SU-DHL-6 (cell line): ENCODE results near the gene TMEM151B.

Experiments used
- H2AFZ ChIP-seq: fragments of 200-600 bp; sonication (generic); 2 replicates; pipeline ENCODE4 v1.6.1; 2014; ENCODE audit warnings: low read depth, mild to moderate bottlenecking, moderate library complexity, mixed read lengths, antibody characterized with exemption, low read length; ENCODE audit not compliant: severe bottlenecking
- H3F3A ChIP-seq: fragments of 200-600 bp; shearing (Covaris generic); 2 replicates; pipeline ENCODE4 v1.6.0; 2016; ENCODE audit warnings: antibody characterized with exemption, mild to moderate bottlenecking; ENCODE audit not compliant: insufficient read depth
- H3K27ac ChIP-seq: fragments of 200-600 bp; sonication (generic); 2 replicates; pipeline ENCODE4 v1.5.1; 2016; ENCODE audit warnings: low read depth, mild to moderate bottlenecking, low read length, moderate library complexity, mixed read lengths
- H3K27me3 ChIP-seq: fragments of 200-600 bp; sonication (generic), shearing (Covaris generic); 2 replicates; pipeline ENCODE4 v1.6.0; 2014; ENCODE audit warnings: mild to moderate bottlenecking, low read length
- H3K36me3 ChIP-seq: fragments of 200-600 bp; sonication (generic); 2 replicates; pipeline ENCODE4 v1.6.1; 2014; ENCODE audit warnings: mild to moderate bottlenecking, low read length, mixed read lengths
- H3K4me2 ChIP-seq: fragments of 300-600, 200-600 bp; shearing (Covaris generic), sonication (generic); 2 replicates; pipeline ENCODE4 v1.6.0; 2014; ENCODE audit warnings: low read length, low read depth, mild to moderate bottlenecking; ENCODE audit not compliant: poor library complexity, severe bottlenecking
- H3K4me3 ChIP-seq: fragments of 200-600 bp; sonication (generic); 2 replicates; pipeline ENCODE4 v1.5.1; 2014; ENCODE audit warnings: antibody characterized with exemption, low read length, mild to moderate bottlenecking, mixed read lengths; ENCODE audit not compliant: insufficient read depth, poor library complexity, severe bottlenecking
- H3K79me2 ChIP-seq: fragments of 200-600 bp; sonication (generic); 2 replicates; pipeline ENCODE4 v1.6.1; 2014; ENCODE audit warnings: mild to moderate bottlenecking, low read length, moderate library complexity; ENCODE audit not compliant: insufficient read depth
- H3K9ac ChIP-seq: fragments of 200-600 bp; sonication (generic); 2 replicates; pipeline ENCODE4 v1.7.0; 2014; ENCODE audit warnings: mild to moderate bottlenecking, low read length
- H3K9me2 ChIP-seq: fragments of 200-600 bp; sonication (generic); replicated peaks from 2 replicates; pipeline ENCODE4 v1.6.1; 2014; ENCODE audit warnings: low read length; ENCODE audit not compliant: insufficient read depth
- H3K9me3 ChIP-seq: fragments of 200-600 bp; sonication (generic); 2 replicates; pipeline ENCODE4 v1.6.1; 2014; ENCODE audit warnings: low read length, mixed read lengths; ENCODE audit not compliant: insufficient read depth
- H4K20me1 ChIP-seq: fragments of 200-600 bp; sonication (generic); 2 replicates; pipeline ENCODE4 v1.6.1; 2014; ENCODE audit warnings: low read depth, mild to moderate bottlenecking, antibody characterized with exemption, low read length, moderate library complexity, mixed read lengths
- CTCF ChIP-seq: fragments of 200-600 bp; sonication (generic); IDR thresholded peaks from one replicate; pipeline ENCODE4 v1.5.1; 2017; ENCODE audit warnings: antibody characterized with exemption, mild to moderate bottlenecking, low read length, moderate library complexity; ENCODE audit not compliant: insufficient read depth, poor library complexity, severe bottlenecking
- EZH2phosphoT487 ChIP-seq: fragments of 200-600 bp; sonication (generic), shearing (Covaris generic); conservative IDR thresholded peaks from 2 replicates; pipeline ENCODE4 v1.6.1; 2018; ENCODE audit warnings: mild to moderate bottlenecking, antibody characterized with exemption, low read length, moderate library complexity, mixed read lengths

Gene TMEM151B

GRCh38 chr6:44271406-44271723 lies 1.1 kb downstream of the TMEM151B start:
- Histone ChIP-seq H3K27me3 (no peaks in the 10 kb centered on the region), H3K36me3 (no peaks in the 10 kb centered on the region), H3K9me3 (no peaks in the 10 kb centered on the region), H3K9ac (no peak overlapping the region), H3K9me2 (no peaks in the 10 kb centered on the region), H3K4me3 (no peak overlapping the region), H3K27ac (no peak overlapping the region), H3F3A (peaks cover 12% of the 10 kb centered on the region; the same call in 1 of the 2 replicates), H4K20me1 (no peaks in the 10 kb centered on the region), H3K4me2 (peak overlapping the region; percentile 34), H3K79me2 (no peaks in the 10 kb centered on the region), H2AFZ (no peak overlapping the region)
- TF ChIP-seq CTCF (no peak), EZH2phosphoT487 (no peak)

GRCh38 chr6:44271914-44272313 lies 1.7 kb downstream of the TMEM151B start:
- Histone ChIP-seq H3K4me3 (no peak overlapping the region), H3K27ac (no peak overlapping the region), H4K20me1 (no peaks in the 10 kb centered on the region), H3K9me3 (no peaks in the 10 kb centered on the region), H3K36me3 (no peaks in the 10 kb centered on the region), H3K4me2 (no peak overlapping the region), H3K79me2 (no peaks in the 10 kb centered on the region), H3F3A (peaks cover 10% of the 10 kb centered on the region; the same call in 1 of the 2 replicates), H3K27me3 (no peaks in the 10 kb centered on the region), H3K9ac (no peak overlapping the region), H3K9me2 (no peaks in the 10 kb centered on the region), H2AFZ (no peak overlapping the region)
- no peak for TF ChIP-seq EZH2phosphoT487
- no peak for TF ChIP-seq CTCF

GRCh38 chr6:44272529-44272928 lies 2.3 kb downstream of the TMEM151B start:
- no peaks in the 10 kb centered on the region for H4K20me1 ChIP-seq
- H3K27me3 ChIP-seq: no peaks in the 10 kb centered on the region
- no peak overlapping the region for H3K4me2 ChIP-seq

More at GRCh38 chr6:44272529-44272928, 2.3 kb downstream of the TMEM151B start:
- H3K27ac ChIP-seq: no peak overlapping the region
- no peaks in the 10 kb centered on the region for H3K9me3 ChIP-seq
- no peak overlapping the region for H3K4me3 ChIP-seq
- no peaks in the 10 kb centered on the region for H3K79me2 ChIP-seq
- H2AFZ ChIP-seq: no peak overlapping the region
- peaks cover 10% of the 10 kb centered on the region; the same call in 1 of the 2 replicates for H3F3A ChIP-seq
- no peaks in the 10 kb centered on the region for H3K9me2 ChIP-seq
- no peaks in the 10 kb centered on the region for H3K36me3 ChIP-seq
- no peak overlapping the region for H3K9ac ChIP-seq
- no peak for TF ChIP-seq CTCF
- no peak for TF ChIP-seq EZH2phosphoT487
